ENCODE measurements around the gene VSX1.

DNA sequence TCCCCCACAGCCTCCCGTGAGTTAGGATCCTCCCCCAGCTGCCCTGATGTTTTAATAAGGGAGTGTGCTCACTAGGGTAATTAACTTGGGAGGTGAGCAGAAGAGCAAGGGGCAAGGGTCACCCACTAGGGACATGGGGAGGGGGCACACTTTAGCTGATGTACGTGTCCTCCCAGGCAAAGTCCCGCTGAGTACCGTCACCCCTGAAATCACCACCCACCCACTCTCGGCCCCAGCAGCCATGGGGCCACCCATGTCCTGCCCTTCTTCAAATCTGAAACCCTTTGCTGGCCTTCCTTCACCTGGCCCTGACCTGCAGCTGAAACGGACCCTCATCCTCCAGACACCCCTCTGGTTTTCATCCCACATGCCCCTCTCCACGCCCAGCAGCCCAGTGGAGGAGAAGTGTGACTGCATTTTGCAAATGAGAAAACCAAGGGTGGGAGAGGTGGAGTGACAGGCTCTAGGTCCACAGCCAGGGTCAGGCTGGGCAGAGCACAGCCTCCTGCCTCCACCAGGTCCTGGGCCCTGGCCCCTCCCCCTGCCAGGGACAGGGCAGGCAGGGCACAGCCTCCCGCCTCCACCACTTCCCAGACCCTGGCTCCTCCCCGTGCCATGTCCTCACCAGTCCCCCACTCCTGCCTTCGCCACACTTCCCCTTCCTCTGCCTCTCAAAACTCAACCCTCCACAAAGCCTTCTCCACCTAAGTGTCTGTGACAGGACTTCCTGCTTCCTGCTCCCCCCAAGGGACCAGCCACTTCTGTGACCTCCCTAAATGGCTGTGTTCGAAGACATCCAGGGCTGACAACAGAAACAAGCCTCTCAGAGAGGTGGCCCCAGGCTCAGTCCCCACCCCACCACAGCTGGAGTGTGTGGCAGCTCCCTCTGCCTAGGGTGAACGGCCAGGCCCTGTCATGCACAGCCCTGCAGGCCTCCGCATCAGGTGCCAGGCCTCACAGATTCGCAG lies 39.1 kb downstream of the VSX1 start:
- no peak for TF ChIP-seq CTCF (IDR thresholded peaks at IDR 0.05)
- TF ChIP-seq POLR2A (IDR thresholded peaks at IDR 0.05), result no peak
- TF ChIP-seq POLR2AphosphoS5 (IDR thresholded peaks at IDR 0.05), result no peak

Data from gastroesophageal sphincter (tissue), 3 donors.